Sigmoid colon (tissue), 7 donors: ENCODE data around the gene NANS. TPM values are rescaled to one million over a fixed set of nuclear protein-coding genes. Genes with fewer than 3 reads are reported as not detected.
"Not testable (repeated sequence)": the region's sequence is repeated elsewhere in the genome, so short reads cannot be mapped to it uniquely, and the experiment has no call there.

Experiments
- DNase-seq: peaks from one replicate; pipeline ENCODE4 v3.0.0-alpha.2; 2019
- H3K27ac ChIP-seq, 4 donors: fragments of 200-600 bp; sonication (generic); one replicate each; pipeline ENCODE4 v1.5.1; 2016 to 2019; ENCODE audit warnings: mild to moderate bottlenecking in 1 of 4
- H3K27me3 ChIP-seq, 3 donors: fragments of 200-600 bp; sonication (generic); one replicate each; pipeline ENCODE4 v1.5.1; 2019; ENCODE audit warnings: mild to moderate bottlenecking in 1 of 3
- H3K36me3 ChIP-seq, 4 donors: fragments of 200-600 bp; sonication (generic); one replicate each; pipeline ENCODE4 v1.5.1; 2016 to 2019
- H3K4me1 ChIP-seq, 4 donors: fragments of 200-600 bp; sonication (generic); one replicate each; pipeline ENCODE4 v1.5.1; 2017 to 2019
- H3K4me3 ChIP-seq, 4 donors: fragments of 200-600 bp; sonication (generic); one replicate each; pipeline ENCODE4 v1.5.1; 2017 to 2019; ENCODE audit warnings: mild to moderate bottlenecking in 2 of 4, moderate library complexity in 1 of 4
- H3K9me3 ChIP-seq, 4 donors: fragments of 200-600 bp in 3 of 4; sonication (generic) in 3 of 4; one replicate each; pipeline versions ENCODE4 v1.5.1 to v1.6.1; 2013 to 2019
- CTCF ChIP-seq, 4 experiments: fragments of 450-650 bp in 3 of 4; fragments of 200-600 bp in 1 of 4; IDR thresholded peaks; one replicate each; pipeline ENCODE4 v1.5.1; 2016 to 2019; ENCODE audit warnings: antibody characterized with exemption in 4 of 4, mild to moderate bottlenecking in 3 of 4, moderate library complexity in 2 of 4
- EP300 ChIP-seq, 4 donors: sonication (generic); formaldehyde crosslinking; IDR thresholded peaks; one replicate each; pipeline ENCODE4 v1.6.1; 2017; ENCODE audit warnings: antibody characterized with exemption in 4 of 4
- POLR2A ChIP-seq, 2 donors: fragments of 450-650 bp; IDR thresholded peaks; one replicate each; pipeline ENCODE4 v1.6.1; 2016; ENCODE audit warnings: antibody characterized with exemption in 2 of 2, mild to moderate bottlenecking in 2 of 2, moderate library complexity in 2 of 2
- POLR2AphosphoS5 ChIP-seq, 4 donors: sonication (generic); formaldehyde crosslinking; IDR thresholded peaks; one replicate each; pipeline ENCODE4 v1.6.1; 2017; ENCODE audit warnings: antibody characterized with exemption in 4 of 4
- WGBS, 2 donors: extraction: QIAGEN DNeasy Blood & Tissue Kit; methylation state at CpG; one replicate each; pipeline ENCODE4 v1.1.7; 2013; 5-methylcytosine and 5-hydroxymethylcytosine counted together
- intact Hi-C: fragments of 100-400 bp; cut with DNase I; formaldehyde crosslinking; loops from one replicate; pipeline ENCODE4 v1.15.1; 2023
- polyA plus RNA-seq, 3 donors: library from polyadenylated mRNA; stranded (reverse); fragments of 200-250 nt; gene quantifications; one replicate each; pipeline ENCODE4 v1.2.3, GENCODE V29; 2013
- total RNA-seq, 4 donors: library from RNA; depleted of rRNA; stranded (reverse); fragments of >200 nt; gene quantifications; one replicate each; pipeline ENCODE4 v1.1.0, GENCODE V29; 2016
- donor health status: healthy with polysubstance abuse.
- donor health status: Bipolar disorder and iron deficiency.
- donor health status: healthy.

The NANS gene
- total and polyA plus RNA-seq, 7 donors: 24.6 to 470 (median 38.1) TPM

GRCh38 chr9:98124637-98125426, 68.3 kb downstream of the NANS start:
- no peak for DNase-seq
- H3K27ac ChIP-seq: no peak overlapping the region
- TF ChIP-seq CTCF (IDR thresholded peaks at IDR 0.05) (no peak), EP300 (IDR thresholded peaks at IDR 0.05) (no peak), POLR2A (IDR thresholded peaks at IDR 0.05) (no peak), POLR2AphosphoS5 (IDR thresholded peaks at IDR 0.05) (no peak)
- no peaks in the 10 kb centered on the region for H3K27me3 ChIP-seq
- H3K9me3 ChIP-seq: no peaks in the 10 kb centered on the region
- no peaks in the 10 kb centered on the region for H3K36me3 ChIP-seq
- no peak overlapping the region for H3K4me3 ChIP-seq
- intact Hi-C loops: no loop called here
- H3K4me1 ChIP-seq: no peaks in the 10 kb centered on the region
- WGBS, 2 donors: 95 to 96% methylated on average over 15 of the region's 15 CpGs

DNA sequence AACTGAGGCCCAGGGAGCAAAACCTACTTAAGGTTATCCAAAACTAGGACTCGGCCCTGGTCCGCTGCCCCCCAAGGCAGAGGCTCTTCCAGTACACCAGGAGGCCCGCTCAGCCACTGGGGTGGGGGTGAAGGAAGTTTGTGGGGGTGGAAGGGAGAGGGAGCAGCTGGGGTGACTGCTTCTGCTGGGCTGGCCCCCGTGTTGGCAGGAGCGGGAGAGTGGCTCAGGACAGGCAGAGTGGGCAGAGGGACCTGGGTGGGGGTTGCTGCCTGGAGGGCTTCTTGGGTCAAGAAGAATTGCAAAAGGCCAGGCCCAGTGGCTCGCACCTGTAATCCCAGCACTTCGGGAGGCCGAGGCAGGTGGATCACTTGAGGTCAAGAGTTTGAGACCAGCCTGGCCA, 70.7 kb downstream of the NANS start:
- DNase-seq: peak; percentile 48
- no peak for TF ChIP-seq POLR2AphosphoS5 (IDR thresholded peaks at IDR 0.05)
- TF ChIP-seq EP300 (IDR thresholded peaks at IDR 0.05): no peak
- TF ChIP-seq CTCF (IDR thresholded peaks at IDR 0.05): no peak
- TF ChIP-seq POLR2A (IDR thresholded peaks at IDR 0.05): no peak
- Histone ChIP-seq H3K9me3 (no peaks in the 10 kb centered on the region), H3K27ac (no peak overlapping the region), H3K27me3 (no peaks in the 10 kb centered on the region), H3K36me3 (no peaks in the 10 kb centered on the region), H3K4me3 (no peak overlapping the region), H3K4me1 (no peaks in the 10 kb centered on the region)
- 97 to 98% methylated on average over 8 of the region's 8 CpGs for WGBS, 2 donors
- intact Hi-C loops: no loop called here

DNA sequence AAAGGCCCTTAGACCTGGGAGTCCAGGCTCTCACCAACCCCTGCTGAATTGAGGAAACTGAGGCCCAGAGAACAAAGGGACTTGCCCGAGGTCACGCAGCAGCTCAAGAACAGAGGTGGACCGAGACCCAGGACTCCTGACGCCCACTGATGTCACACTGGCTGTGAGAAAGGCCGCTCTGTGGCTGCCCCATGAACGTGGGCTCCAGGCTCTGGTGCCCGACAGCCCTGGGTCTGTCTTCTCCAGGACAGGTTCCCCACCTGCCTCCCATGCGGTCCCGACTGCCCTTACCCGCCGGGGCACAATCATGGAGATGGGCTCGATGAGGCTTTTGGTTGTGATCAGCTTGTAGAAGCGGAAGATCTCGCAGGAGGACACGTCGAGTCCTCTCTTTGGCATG, 71.8 kb downstream of the NANS start:
- WGBS, 2 donors: 96 to 97% methylated on average over 16 of the region's 16 CpGs

DNA sequence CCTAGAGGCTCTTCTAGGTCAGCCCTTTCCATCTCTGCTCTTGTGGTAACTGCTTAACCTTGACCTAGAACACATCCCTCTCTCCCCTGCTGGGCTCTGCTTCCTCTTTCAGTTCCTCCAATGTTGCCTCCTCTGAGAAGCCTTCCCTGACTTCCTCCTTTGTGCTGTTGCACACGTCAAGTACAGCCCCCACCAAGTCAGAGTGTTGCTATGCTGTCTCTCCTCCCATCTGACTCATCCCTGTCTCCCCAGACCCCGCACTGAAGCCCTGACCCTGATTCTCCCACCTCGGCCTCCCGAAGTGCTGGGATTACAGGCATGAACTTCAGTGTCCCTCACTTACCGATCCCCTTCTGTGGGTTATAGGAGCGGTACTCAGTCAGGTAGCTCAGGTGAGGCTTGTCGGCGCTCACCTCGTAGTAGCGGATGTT, 72.9 kb downstream of the NANS start:
- no peak overlapping the region for H3K4me3 ChIP-seq
- H3K36me3 ChIP-seq: no peaks in the 10 kb centered on the region
- H3K9me3 ChIP-seq: no peaks in the 10 kb centered on the region

More for the DNA sequence above, 71.8 kb downstream of the NANS start:
- H3K9me3 ChIP-seq: no peaks in the 10 kb centered on the region
- no peak for TF ChIP-seq POLR2AphosphoS5 (IDR thresholded peaks at IDR 0.05)
- TF ChIP-seq EP300 (IDR thresholded peaks at IDR 0.05): no peak
- no peak for TF ChIP-seq CTCF (IDR thresholded peaks at IDR 0.05)
- TF ChIP-seq POLR2A (IDR thresholded peaks at IDR 0.05): no peak
- H3K4me3 ChIP-seq: no peak overlapping the region
- no peaks in the 10 kb centered on the region for H3K4me1 ChIP-seq
- peak; percentile 43 for DNase-seq
- no peaks in the 10 kb centered on the region for H3K36me3 ChIP-seq
- intact Hi-C loops: no loop called here
- no peak overlapping the region for H3K27ac ChIP-seq
- H3K27me3 ChIP-seq: no peaks in the 10 kb centered on the region

DNA sequence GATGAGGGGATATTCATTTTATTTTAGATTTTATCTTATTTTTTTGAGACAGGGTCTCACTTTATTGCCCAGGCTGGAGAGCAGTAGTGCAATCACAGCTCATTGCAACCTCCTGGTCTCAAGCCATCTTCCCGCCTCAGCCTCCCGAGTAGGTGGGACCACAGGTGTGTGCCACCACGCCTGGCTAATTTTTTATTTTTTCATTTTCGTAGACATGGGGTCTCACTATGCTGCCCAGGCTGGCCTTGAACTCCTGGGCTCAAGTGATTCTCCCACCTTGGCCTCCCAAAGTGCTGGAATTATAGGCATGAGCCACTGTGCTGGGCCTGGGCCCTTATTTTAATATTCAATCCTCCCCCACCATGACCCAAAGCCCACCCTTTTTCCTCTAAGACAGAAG, 73.5 kb downstream of the NANS start:
- WGBS, 2 donors: 94 to 96% methylated on average over 4 of the region's 4 CpGs
- H3K4me3 ChIP-seq, H3K36me3 ChIP-seq, H3K27me3 ChIP-seq, H3K9me3 ChIP-seq, intact Hi-C loops, H3K27ac ChIP-seq, H3K4me1 ChIP-seq: not testable (repeated sequence)
- peak; percentile 41 for DNase-seq

More for the DNA sequence above, 72.9 kb downstream of the NANS start:
- no peaks in the 10 kb centered on the region for H3K4me1 ChIP-seq
- TF ChIP-seq POLR2AphosphoS5 (IDR thresholded peaks at IDR 0.05): no peak
- TF ChIP-seq POLR2A (IDR thresholded peaks at IDR 0.05): no peak
- no peak for TF ChIP-seq CTCF (IDR thresholded peaks at IDR 0.05)
- TF ChIP-seq EP300 (IDR thresholded peaks at IDR 0.05): no peak
- H3K27ac ChIP-seq: no peak overlapping the region
- peak; percentile 60 for DNase-seq
- intact Hi-C loops: no loop called here
- H3K27me3 ChIP-seq: no peaks in the 10 kb centered on the region
- WGBS, 2 donors: 89 to 94% methylated on average over 10 of the region's 10 CpGs
